Measurements from ENCODE around the gene ZC3H8.

ZC3H8 gene

DNA sequence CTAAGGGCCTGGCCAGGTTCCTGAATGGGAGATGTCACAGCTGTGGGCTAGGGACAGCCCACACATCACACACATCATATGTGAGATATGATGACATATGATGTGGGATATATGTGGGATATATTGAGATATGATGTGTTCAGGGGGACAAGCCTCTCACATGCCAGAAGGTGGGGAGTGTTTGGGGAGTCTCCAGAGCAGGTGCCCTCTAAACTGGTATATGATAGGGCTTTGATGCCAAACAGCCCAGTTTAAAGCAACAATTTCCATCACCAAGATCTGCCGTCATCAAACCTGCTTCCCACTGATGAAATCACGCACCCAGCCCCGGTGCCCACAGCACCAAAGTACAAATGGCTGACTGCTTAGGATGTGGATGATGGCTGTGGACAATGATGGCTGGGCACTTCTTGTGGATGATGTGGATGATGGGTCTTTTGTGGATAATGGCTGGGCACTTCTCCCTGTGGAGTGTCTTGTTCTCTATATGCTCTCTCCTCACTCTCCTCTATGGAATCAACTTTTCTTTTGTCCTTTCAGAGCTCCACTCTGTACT is 65.8 kb downstream of the ZC3H8 start:
- TF ChIP-seq, protein P1, sequence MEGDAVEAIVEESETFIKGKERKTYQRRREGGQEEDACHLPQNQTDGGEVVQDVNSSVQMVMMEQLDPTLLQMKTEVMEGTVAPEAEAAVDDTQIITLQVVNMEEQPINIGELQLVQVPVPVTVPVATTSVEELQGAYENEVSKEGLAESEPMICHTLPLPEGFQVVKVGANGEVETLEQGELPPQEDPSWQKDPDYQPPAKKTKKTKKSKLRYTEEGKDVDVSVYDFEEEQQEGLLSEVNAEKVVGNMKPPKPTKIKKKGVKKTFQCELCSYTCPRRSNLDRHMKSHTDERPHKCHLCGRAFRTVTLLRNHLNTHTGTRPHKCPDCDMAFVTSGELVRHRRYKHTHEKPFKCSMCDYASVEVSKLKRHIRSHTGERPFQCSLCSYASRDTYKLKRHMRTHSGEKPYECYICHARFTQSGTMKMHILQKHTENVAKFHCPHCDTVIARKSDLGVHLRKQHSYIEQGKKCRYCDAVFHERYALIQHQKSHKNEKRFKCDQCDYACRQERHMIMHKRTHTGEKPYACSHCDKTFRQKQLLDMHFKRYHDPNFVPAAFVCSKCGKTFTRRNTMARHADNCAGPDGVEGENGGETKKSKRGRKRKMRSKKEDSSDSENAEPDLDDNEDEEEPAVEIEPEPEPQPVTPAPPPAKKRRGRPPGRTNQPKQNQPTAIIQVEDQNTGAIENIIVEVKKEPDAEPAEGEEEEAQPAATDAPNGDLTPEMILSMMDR (IDR thresholded peaks at IDR 0.05; ENCODE audit: control insufficient read depth, insufficient read depth, low read depth, low read length, missing control alignments), result no peak
- DNase-seq (ENCODE audit: low read depth), result no peak
- H3K4me3 ChIP-seq (ENCODE audit: control insufficient read depth, low read depth, low read length), result no peak overlapping the region

DNA sequence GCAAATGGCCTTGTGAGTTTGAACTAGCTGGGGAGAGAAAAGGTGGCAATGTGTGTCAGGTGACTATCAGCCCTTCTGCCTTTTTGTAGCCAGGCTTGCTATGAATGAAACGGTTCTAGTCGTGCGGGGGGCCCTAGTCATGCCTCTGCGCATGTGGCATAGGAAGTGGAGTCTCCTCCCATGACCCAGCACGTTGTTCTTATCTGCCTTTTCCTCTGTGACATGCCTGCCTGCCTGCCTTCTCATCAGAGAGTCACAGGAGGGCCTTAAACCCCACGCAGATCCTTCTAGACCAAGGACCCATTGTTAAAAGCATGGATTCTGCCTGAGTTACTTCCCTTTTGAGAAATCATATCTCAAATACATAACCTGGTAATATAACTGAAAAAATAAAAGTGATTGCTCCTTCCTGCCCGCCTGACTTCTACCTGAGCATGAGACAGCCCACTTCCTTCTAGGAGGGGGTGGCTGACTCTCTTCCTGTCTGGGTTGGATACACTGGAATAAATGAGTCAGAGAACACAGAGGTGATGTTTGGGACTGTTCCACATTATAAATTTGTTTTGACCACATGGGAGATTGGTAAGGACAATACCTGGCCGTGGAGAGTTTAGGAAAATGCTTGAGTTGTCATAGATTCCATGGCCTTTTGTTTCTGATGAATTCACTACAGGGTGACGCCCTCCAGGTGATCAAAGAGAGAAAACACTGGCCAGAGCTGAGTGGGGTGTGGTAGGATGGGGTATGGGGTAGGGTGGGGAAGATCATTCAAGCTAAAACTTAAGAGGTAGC is 66.8 kb downstream of the ZC3H8 start:
- no peak for DNase-seq (ENCODE audit: low read depth)

DNA sequence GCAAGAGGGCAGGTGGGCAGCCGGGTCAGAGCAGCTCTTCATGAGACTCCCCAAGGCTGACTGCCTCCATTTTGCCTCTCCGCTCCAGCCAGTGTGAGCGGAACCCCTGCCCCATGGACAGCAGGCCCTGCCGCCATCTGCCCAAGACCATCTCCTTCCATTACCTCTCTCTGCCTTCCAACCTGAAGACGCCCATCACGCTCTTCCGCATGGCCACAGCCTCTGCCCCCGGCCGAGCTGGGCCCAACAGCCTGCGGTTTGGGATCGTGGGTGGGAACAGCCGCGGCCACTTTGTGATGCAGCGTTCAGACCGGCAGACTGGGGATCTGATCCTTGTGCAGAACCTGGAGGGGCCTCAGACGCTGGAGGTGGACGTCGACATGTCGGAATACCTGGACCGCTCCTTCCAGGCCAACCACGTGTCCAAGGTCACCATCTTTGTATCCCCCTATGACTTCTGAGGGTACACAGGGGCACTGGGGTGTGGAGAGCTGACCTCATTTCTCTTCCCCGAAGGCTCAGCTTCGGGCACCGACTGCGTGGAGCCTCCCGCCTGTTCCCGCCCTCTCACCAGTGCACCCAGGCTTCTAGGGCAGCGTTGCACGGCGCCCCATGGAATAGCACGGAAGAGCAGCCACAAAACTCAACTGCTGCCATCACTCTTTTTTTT is 67.7 kb downstream of the ZC3H8 start:
- TF ChIP-seq, protein P1 (IDR thresholded peaks at IDR 0.05; ENCODE audit: control insufficient read depth, insufficient read depth, low read depth, low read length, missing control alignments), result no peak
- no peak overlapping the region for H3K4me3 ChIP-seq (ENCODE audit: control insufficient read depth, low read depth, low read length)
- DNase-seq (ENCODE audit: low read depth), result no peak

More for the DNA sequence above, 66.8 kb downstream of the ZC3H8 start:
- no peak overlapping the region for H3K4me3 ChIP-seq (ENCODE audit: control insufficient read depth, low read depth, low read length)
- TF ChIP-seq, protein P1 (IDR thresholded peaks at IDR 0.05; ENCODE audit: control insufficient read depth, insufficient read depth, low read depth, low read length, missing control alignments), result no peak

DNA sequence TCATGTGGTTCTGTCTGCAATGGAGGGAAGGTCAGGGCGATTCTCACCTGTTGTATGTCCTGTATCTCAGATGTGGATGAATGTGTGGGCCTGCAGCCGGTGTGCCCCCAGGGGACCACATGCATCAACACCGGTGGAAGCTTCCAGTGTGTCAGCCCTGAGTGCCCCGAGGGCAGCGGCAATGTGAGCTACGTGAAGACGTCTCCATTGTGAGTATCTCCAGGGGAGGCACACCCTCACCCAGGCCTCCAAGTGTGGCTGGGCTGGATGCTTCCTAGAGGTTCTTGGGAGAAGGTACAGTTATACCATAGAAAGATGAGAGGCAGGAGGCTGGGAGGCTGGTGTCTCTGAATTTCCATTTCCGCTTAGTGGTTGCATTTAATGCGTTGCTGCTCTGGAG is 69.7 kb downstream of the ZC3H8 start:
- no peak for DNase-seq (ENCODE audit: low read depth)
- no peak overlapping the region for H3K4me3 ChIP-seq (ENCODE audit: control insufficient read depth, low read depth, low read length)
- TF ChIP-seq, protein P1 (IDR thresholded peaks at IDR 0.05; ENCODE audit: control insufficient read depth, insufficient read depth, low read depth, low read length, missing control alignments), result no peak

DNA sequence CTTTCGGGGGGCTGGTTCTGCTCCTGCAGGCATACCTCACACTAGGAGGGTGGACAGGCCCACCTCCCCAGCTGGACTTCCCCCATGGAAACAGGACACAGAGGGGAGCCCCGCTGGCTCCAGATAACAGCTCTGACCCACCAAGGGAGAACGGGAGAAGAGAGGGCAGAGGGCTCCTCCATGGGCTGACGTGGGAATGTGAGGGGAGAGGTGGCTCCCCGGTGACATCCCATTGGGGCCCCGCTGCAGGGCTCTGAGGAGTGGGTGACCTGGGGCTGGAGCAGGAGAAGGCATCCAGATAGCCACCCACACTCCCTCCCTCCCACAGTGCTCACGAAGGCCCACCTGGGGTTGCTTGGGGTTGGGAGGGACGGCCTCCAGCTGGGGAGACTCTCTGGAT is 70.7 kb downstream of the ZC3H8 start:
- H3K4me3 ChIP-seq (ENCODE audit: control insufficient read depth, low read depth, low read length), result no peak overlapping the region
- TF ChIP-seq, protein P1 (IDR thresholded peaks at IDR 0.05; ENCODE audit: control insufficient read depth, insufficient read depth, low read depth, low read length, missing control alignments), result no peak
- no peak for DNase-seq (ENCODE audit: low read depth)

DNA sequence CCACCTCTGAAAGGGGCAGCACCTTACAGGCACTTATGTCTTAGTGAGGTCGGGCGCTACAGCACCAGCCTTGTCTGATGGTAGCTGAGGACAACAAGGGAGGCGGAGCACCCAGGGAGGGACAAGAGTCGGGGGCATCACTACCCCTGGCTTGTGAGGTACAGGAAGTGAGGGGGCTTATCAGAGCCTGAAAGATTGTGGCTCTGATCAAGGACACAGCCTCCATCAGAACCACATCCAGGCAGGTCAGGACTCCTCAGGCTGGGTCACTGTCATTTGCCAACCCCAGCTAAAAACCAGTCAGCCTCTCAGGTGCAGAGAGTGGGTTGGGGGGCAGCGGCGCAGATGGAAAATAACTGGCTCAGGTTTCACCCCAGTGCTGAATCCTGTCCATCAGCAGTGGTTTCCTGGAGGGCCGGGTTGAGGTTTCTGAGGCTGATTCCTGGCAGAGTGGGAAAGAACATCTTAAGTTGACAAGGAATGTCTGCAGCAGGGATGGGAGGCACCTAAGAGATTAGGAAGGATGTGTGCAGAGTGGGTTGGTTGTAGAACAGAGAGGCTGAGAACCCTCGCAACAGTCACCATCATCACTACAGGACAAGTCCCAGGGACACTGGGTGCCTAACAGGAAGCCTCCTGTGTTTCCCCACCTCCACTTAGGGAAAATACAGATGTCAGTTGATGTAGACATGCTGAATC is 71.4 kb downstream of the ZC3H8 start:
- no peak overlapping the region for H3K4me3 ChIP-seq (ENCODE audit: control insufficient read depth, low read depth, low read length)
- TF ChIP-seq, protein P1 (IDR thresholded peaks at IDR 0.05; ENCODE audit: control insufficient read depth, insufficient read depth, low read depth, low read length, missing control alignments), result no peak
- DNase-seq (ENCODE audit: low read depth), result no peak

Measured in AG09309 (cell line).